HUDEP-2 (cell line): ENCODE results near the gene GLO1.

Experiments used
- DNase-seq, 76 experiments: peaks; one replicate each; lab custom pipeline; 2025; ENCODE audit not compliant: unreplicated experiment in 76 of 76; lab: John Stamatoyannopoulos, UW

Gene GLO1

DNA sequence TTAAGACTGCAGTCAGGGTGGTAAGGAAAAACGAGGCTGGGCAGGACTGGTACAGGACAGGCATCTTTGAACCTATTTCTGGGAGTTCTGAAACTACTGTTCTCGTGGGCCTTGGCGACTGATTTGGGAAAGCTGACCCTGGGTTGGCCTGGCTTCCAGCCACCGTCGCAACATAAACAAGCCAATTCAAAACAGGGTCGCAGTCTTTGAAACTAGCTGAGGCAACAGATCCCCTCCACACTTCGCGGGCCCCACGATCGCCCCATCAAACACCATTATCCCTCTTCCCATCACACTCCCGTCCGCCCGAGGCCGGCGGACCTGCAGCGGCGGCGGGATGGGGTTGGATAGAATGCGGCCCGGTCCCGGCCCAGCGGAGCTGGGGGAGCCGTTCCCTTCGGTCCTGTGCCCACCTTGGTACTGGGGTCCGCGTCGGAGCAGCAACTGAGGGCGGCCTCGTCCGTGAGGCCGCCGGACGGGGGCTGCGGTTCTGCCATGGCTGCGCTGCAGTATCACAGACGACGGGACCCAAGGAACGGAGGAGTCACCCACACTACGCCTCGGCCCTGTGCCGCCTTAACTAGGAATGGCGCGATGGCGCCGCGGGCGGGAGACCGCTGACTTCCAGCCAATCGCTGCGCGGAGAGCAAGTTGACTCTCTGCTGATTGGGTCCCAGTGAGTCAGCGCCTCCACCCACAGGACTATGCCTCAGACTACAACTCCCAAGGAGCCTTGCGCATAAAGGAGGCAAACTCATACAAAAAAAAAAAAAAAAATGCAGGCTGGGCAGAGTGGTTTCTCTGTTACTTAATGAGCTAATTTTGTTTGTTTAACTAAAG is at the start of gene GLO1:
TSS of gene GLO1 (minus strand) at position 588 of the 840 bp plus-strand sequence. CDS start at position 497, 91 bp downstream.
- peak; percentile 56 to 99 (median 97) for DNase-seq

- no peak for DNase-seq
Measured at GRCh38 chr6:38750968-38751615, 48.1 kb upstream of the GLO1 start.

DNA sequence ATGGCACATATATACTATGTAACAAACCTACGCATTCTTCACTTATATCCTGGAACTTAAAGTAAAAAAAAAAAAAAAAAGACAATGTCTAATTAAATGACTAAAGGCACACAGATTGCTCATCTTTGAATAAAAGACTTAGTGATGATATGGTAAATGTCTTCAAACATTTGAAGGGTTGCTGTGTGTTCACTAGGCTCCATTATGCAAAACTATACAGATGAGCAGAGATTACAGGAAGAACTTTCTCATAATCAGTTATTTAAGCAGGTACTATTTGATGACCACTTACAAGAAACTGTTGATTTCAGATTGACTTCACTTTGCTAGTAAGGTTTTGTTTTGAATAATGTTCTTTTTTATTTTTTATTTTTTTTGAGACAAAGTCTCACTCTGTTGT is 46.5 kb upstream of the GLO1 start:
- DNase-seq: no peak

DNA sequence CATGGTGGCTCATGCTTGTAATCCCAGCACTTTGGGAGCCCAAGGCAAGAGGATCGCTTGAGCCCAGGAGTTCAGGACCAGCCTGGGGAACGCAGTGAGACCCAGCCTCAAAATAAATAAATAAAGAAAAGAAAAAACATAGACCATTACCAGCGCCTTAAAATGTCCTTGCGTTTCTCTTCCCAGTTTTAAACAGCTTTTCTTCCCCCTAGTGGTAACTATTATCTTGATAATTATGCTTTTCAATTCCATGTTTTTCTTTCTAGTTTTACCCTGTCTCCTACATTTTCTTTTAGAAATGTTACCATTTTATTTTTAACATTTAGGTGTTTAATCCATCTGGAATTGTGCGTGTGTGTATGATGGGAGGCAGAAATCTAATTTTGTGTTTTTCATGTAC is 36.6 kb upstream of the GLO1 start:
- no peak for DNase-seq

DNA sequence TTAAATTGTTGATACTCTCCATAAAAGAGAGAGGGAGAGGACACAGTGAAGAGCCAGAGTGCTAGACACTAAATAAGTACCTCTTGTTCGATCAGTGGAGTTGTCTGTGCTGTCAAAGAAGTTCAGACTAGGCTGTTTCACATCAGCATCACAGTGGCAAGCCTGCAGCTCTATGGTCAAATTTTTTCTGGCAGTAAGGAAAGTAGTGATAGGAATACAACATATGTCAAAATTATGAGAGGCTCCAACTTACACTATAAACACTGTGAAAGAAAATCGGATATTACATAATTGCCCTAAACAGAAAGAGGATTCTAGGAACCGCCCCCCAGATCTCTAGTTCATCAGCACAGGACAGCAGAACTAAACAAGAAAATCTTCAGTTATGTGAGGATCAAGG is 35.3 kb upstream of the GLO1 start:
- DNase-seq: no peak

GRCh38 chr6:38736951-38737350 is 34.0 kb upstream of the GLO1 start:
- no peak for DNase-seq

DNA sequence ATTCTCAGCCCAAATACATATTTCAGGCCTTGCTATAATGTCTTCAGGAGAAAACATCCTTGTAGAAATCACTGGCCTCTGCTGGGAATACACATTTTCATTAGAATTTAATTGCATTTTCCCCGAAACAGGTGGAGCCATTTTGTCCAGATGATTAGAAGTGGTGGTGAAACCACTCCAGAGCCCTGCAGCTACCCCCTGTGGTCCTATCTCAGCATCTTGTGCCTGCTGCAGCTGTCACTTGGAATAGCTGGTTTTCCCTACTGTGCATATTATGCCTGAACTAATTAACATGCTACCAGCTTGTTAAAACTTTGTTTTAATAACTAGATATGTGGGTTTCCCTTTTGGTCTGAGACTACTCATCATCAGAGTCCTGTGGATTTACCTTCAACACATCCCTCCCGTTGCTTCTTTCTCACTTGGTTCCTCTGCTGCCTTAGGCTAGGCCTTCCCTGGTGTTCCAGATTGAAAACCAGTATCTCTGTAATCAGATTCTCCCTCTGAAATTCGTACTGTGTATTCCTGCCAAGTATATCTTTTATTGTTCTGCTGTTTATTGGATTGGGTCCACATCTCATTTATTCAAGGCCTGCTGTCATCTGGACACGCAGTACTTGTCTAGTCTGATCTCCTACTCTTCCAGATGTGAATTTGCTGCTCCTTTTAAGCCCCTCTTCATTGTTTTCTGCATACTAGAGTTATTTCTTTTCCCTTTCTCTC is 27.4 kb upstream of the GLO1 start:
- DNase-seq: no peak

- no peak for DNase-seq
Measured at GRCh38 chr6:38728203-38728602, 25.3 kb upstream of the GLO1 start.

GRCh38 chr6:38725414-38726183 is 22.7 kb upstream of the GLO1 start:
- no peak for DNase-seq

DNA sequence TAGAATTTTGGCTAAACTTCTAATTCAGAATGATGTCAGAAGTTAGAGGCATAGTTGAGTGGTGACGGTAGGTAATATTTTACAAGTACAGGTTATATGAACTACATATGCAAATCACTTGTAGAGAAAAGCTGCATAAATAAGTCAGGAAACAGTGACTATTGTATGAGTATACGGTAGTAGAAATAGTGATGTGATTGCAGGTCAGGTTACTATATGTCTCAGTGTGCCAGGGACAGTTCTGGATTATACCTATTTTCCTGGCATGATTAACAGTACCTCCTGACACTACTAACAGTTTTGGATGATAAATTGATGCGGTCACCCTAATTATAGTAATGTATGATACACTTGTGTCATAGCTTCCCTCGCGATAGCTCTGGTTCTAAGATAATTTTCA is 21.4 kb upstream of the GLO1 start:
- no peak for DNase-seq

DNA sequence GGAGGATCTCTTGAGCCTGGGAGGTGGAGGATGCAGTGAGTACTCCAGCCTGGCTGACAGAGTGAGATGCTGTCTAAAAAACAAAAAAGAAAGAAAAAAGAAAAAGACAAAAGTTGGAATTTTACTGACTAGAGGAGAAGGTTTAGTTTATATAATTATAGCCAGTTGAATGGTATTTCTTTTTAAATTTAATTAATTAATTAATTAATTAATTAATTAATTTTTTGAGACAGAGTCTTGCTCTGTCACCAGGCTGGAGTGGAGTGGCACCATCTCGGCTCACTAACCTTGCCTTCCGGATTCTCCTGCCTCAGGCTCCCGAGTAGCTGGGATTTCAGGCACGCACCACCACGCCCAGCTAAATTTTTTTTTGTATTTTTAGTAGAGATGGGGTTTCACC is 20.8 kb upstream of the GLO1 start:
- no peak for DNase-seq

DNA sequence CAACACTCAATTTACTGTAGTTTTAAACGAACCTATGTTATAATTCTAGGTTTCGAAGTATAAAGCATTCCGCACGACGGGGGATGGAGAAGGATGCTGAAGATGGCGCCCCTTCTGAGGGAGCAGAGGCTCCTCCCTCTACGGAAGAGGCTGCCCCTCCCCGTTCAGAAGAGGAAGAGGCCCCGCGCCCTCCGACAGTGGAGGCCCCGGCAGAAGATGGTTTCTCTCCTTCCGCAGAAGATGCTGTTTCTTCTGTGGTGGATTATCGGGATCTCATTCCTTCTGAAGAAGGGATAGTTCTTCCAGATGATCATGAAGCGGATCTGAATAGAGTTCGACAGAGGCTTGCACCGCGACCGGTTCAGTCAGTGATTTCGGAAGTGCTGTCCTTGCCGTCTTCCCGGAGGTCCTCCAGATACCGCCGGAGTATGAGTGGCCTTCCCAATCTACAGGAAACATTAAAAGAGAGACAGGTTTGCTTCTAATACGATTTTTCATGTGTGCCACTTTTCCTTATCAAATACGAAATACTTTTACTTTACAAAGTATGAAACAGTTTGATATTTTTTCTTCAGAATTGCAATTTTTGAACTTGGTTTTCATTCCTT is 19.9 kb upstream of the GLO1 start:
- DNase-seq: no peak

DNA sequence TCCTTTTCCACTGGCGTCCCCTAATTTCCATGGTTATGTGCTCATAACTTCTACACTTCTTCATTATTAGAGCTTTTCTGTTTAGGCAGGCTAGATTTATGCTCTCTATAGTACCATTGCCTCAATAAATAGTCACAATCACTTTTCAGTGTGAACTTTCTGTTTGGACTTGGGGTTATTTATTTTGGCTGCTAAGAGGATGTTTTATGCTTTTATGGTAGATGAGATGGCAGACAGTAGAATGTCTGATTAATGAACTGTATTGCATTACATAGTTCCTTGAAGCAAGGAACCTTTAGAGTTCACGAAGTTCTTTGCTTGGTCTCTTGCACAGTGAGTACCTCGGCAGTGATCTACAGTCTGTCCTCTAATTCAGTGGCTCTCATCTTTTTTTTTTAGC is 19.1 kb upstream of the GLO1 start:
- DNase-seq: no peak

DNA sequence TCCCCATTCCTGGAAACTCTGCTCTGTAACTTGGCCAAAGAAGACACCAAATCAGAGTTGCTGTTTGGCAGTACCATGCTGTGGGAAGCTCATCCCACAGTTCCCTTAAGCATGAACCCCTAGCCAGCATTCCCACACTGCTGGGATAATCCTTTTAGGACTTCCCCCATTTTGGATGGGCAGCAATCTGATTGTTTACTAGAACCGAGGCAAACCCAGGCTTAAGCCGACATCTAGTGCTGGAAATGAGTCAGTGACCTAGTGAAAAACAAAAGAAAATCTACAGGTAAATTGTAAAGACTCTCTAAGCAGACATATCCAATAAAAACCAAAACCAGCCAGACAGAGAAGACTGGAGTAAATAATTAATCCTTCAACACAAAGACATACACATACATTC is 17.4 kb upstream of the GLO1 start:
- DNase-seq: peak in 1 of 76 experiments; percentile 17

- no peak for DNase-seq
Measured at GRCh38 chr6:38719358-38719757, 16.4 kb upstream of the GLO1 start.

- no peak for DNase-seq
Measured at GRCh38 chr6:38716825-38717224, 13.9 kb upstream of the GLO1 start.

DNA sequence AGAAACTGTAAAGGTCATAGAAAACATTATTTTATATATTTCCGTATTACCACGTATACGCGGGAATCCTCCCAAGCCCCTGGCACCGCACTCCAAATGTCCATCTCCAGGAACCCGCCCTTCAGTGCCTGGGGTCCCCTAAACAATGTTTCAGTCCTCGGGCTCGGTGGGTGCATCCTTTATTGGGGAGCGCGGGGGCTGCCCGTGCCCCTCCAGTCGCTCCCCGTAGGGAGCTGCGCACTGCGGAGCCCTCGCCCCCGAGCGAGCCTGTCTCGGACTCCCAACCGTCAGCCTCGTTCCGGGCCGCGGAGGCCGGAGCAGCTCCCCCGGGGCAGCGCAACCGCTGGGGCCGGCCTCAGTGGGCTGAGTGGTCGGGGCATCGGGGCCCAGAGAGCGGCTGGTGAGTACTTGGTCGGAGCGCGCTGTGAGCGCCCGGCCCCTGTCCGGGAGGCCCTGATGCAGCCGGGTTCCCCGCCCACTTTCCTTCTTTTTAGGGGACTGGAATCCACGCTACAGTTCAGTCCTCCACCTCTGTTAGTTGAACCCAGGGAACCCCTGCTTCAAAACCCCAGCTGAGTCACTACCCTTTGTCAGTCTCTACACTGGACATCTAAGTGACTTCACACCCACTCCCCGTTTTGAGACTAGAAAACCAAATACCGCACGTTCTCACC is 12.2 kb upstream of the GLO1 start, which contains the start of gene DNAH8:
TSS of gene DNAH8 (plus strand) at position 296 of the 674 bp plus-strand sequence. CDS start 7,499 bp downstream, outside the sequence.
- DNase-seq: no peak

DNA sequence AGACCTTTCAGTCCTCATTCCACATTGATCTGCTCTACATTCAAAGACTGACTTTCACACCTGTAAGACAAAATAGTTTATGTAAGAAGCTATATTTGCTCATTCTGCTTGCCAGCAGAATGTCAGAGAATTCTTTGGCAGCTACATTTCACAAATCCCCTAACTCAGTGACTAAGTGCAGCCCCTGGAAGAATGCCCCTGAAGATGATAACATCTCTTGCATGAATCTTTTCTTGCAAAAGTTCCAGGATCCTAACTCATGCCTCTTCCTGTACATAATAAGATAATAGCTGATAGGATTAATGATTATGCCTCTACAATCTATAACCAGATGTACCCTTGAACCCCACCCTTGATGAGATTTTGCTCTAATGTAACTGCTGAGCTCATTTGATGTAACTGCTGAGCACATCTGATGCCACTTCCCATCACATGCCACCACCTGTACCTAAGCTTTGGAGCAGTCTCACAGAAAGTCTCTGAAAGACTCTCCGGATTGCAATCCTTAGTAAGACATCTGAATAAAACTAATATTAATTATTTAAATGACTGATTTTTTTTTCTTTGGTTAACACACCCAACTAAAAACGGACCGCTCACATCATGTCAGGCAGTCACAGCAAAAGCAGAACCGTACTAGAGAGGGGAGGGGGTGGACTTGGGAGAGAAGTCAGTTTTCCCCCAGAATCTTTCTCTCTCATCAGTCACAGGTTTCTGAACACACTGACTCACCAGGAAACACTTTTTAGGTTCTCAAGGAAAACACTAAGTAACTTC is 11.5 kb upstream of the GLO1 start:
- DNase-seq: no peak

DNA sequence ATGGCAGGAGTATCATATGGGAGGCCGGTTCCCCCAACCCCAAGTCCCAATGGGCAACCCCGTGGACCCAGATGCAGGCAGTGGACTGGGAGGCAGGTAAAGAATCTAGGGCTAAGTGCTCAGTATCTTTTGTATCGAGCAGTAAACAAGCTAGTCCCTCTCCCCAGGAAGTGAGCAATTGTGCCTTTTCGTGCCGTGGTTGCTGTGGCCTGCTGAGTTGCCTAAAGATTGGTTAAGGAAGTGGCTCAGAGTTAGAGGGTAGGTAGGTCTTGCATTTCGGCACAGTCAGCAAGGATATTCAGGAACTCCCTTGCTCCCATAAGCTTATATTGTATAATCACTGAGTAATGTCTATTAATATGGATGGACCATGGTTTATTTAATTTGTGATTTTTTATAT is 10.9 kb upstream of the GLO1 start:
- no peak for DNase-seq
